ENCODE results near the gene STK24.

STK24 gene

DNA sequence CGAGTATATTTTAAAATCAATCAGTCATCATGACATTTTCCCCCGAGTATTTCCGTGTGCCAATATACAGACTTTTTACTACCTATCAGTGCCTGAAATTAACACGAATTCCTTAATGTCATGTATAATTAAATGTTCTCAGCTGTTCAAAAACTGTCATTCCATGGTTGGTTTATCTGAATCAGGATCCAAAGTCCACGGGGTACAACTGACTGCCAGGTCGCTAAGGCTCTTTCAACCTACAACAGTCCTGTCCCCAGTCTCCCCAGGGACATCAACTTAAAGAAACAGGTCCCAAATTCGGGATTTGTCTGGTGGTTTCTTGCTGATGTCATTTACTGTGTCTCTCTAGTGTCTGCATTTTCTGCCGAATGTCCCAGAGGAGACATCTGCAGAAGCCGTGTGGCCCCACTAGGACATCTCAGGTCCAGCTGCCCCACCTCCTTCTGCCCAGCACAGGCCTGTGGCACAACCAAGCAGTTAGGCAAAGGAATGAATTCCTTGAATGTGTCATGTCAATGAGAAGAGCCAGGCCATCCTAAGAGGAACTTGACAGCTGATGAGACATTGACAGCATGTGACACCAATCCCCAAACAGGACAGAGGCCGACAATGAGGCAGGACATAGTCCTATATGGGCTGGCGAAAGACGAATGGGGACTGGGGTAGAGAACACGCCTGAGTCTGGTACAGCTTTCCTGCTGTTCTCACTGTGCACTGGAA, 109.5 kb downstream of the STK24 start:
- DNase-seq = no peak

DNA sequence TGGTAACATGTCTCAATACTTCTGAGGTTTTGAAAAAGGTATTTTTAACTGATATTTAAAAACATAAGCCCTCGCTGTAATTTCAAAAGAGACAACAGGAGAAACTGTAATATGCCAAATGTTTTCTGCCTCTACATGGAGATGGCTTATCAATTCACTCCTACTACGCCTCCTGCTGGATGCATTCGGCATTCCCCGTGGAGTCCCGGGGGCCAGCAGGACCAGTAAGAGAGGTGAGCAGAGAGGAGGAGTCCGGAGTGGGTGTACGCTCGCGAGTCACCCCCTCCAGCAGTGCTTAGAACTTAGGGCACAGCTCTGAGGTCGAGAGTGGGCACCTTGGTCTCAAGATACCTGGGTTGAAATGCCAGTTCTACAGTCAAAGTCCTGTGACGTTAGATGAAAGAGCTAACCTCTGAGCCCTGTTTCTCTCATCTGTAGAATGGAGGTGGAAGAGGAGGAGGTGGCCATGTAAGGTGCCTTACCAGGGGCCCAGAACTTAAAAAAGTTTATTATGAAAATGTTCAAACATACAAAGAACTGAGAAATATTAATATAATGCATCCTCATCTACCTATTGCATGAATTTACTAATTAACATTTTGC, 110.2 kb downstream of the STK24 start:
- peak; percentile 70 for DNase-seq

DNA sequence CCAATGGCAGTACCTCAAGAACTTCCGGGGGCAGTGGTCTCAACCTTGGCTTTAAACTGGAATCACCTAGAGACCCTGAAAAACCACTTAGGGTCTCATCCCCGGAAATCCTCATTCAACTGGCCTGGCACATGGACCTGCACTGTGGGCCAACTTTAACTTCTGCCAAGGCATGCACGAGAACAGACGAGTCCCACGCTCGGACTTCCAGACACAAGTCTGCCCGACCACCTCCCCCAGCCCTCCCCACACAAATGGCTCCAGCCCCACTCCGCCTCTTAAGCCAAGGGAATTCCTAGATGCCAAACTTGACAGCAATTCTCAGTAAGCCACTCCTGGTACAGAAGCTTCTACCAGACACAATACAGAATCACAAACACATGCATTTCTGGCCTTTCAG, 114.0 kb downstream of the STK24 start:
- DNase-seq = no peak

DNA sequence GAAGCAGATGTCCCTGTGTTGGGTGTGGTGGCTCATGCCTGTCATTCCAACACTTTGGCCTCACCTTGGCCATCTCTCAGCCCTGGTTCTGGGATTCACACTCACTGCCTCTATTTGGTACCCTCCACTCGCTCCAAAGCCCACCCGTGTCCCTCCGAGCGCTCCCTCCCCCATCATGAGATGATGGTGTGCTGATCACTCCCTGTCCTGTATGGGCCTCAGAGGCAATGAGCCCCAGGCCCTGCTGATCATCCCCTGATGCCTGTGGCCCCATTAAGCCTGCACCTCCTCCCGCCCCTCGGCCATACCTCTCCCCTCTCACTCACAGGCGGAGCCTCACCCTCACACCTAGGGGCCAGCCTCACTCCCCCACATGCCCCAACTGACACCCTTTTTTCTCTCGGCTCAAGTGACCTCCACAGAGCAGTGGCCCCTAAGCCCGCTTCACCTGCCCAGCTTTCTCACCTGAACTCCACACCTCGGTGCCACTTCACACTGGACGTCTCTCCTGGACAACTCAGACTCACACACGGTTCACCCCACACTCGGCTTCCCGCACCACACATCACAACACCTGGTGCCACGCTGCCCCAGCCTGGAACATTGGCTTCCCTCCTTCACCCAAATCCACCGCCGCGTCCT, 114.5 kb downstream of the STK24 start:
- no peak for DNase-seq

DNA sequence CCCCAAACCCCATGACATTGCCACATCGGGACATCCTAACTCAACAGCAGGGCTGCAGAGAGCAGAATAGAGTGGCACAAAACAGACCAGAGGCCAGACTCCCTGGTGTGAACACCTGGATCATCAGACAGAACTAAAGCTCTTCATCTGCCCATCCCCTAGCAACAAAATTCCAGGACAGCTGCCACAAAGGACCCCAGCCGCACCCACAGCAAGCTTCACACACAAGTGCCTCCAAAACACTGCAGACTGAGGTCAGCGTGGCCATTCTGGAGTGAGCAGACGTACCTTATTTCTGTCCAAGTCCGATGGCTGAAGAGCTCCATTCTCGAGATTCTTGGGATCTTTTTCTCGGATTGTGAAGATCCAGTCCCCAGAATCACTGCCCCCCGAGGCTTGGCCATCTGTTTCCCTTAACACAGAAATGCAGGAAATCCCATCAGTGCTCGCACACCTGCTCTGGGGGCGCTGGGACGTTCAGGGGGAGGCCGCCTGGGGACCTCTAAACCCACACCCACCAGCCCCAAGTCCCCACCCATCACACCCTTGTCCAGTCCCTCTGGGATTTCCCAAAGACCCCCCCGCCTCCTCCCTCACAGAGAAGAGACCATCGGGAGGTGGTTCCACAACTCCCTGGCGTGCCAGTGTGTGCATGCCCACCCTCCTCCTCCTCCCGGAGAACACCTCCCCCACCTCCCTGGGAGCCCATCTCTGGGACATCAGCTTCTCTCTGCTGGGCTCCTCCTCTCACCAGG, 115.2 kb downstream of the STK24 start:
- DNase-seq = no peak

DNA sequence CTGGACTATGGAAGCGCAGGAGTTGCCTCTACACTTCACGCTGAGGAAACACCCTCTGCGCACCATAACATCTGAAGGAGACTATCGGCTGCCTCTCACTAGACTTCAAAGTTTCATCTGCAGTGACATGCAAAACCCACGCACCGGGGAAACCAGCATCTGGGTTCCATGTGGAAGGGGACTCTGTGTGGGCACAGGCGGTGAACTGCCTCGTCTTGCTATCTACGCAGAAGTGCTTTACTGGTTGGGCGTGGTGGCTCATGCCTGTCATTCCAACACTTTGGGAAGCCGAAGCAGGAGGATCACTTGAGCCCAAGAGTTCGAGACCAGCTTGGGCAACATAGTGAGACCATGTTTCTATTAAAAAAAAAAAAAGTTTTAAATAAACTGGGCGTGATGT, 116.4 kb downstream of the STK24 start:
- no peak for DNase-seq

DNA sequence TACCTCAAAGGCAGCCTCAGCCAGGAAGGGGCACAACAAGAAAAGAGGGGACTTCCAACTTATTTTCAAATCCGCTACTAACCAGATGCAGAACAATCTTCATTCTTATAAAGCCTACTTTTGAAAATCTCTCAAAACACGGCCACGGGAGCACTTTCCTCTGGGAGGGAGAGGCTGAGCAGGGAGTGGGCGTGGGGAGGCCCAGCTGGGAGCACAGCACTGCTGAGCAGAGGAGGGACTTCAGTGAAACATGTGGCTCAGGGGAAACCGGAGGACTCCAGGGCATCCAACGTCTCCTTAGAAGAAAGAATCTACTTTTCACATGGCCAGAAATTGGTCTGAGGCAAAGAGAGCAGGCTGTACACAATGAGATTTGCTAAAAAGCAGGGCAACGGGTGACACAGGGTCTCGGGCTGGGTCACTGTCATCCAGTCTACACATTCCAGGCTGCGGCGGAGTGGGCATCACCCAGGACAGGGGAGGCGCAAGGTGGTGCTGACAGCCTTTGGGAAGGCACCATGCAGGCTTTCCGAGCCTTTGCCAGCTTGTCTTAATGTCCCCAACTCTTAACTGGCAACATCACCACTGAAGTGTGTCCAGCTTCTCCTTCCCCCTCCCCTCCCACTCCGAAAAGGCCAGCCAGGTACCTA, 117.1 kb downstream of the STK24 start:
- no peak for DNase-seq

DNA sequence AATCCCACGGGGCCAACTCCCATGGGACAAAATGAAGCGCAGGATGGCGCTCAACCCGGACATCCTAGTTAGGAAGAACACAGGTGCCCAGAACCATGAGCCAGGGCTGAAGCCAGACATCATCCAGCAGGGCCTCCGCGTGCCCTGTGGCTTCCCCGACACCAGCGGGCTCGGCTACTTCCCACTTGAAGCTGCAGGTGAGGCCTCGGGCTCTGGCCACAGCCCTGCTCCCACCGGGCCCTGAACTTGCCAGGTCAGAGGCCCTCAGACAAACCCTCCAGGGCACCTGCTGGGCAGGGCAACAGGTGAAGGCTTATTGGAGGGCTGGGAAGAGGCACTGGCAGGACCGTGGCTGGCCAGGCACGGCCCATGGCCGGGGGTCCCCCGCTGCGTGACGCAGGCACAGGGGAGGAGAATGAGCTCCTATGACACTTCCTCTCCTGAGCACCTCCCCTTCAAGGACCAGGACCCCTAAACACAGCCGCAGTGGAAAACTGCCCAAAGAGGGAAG, 117.7 kb downstream of the STK24 start:
- no peak for DNase-seq

DNA sequence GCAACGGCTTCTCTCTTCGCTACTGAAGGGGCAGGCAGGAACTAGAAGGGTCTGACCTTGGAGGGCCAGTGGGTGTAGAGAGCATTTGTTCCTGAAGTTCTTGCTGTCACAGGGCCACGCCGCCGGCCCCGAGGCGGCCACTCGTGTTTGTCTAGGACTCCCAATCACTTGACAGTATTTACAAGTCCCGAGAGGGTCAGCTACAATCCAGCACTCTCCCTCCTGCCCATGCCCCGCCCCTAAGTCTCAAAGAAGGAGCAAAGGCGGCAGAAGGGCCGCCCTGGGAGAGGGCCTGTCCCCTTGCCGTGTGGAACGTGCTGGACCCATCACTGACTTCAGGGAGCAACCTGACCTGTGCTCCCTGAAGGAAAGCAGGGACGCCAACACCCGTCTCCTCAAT, 118.5 kb downstream of the STK24 start:
- DNase-seq = no peak

DNA sequence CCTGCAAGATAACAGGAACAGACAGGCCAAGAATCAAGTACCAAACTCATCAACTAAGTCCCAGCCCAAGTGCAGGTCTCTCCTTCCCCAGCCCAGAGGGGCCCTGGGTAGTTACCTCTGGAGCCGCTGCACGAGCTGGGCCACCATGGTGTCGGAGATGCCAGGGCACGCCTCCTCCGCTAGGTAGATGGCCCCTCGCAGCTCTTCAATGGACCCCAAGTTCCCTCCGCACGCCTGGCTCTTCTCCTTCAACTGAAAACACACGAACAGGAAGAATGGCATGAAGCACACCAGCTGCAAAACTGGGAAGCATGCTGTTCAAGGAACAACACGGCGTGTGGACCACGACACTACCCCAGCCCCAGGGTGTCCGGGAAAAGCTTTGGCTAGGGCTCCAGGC, 119.9 kb downstream of the STK24 start:
- DNase-seq = no peak

DNA sequence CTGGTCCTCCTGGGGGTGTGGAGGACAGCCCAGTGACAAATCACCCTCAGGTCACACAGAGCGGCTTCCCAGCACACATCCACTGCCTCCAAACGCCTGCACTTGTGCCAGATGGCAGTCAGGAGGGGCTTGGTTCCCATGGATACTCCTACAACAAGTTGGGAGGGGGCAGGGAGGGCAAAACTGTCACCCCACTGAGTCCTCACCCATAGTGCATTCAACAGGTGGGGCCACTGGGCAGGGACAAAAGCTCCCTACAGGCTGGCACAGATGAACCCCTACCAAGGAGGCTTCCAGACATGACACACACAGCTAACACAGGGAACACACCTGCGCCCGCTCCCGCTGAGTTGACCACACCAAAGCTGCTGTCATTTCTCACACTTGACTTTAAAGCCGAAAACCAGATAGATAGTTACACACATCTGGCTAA, 120.5 kb downstream of the STK24 start:
- DNase-seq = no peak

DNA sequence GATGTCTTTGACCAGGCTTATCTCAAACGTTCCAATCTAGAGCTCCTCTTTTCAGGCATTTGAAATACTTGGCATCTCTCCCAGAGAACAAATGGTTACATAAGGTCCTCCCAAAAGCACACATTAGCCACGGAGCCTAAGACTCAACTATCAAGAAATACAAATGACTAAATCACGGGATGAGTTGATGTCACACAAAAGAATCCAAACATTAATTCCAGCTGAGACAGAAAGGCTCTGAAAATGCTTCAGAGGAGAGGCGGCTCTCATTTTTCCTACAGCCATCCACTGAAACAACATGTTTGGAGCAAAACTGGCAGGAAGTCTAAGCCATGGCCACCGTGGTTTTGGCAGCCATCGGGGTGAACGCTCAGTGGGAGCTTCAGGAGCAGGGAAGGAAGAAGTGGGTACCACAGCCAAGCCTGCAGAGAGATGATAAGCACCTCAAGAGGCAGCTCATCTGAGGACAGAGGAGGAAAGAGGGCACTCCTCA, 122.5 kb downstream of the STK24 start:
- no peak for DNase-seq

DNA sequence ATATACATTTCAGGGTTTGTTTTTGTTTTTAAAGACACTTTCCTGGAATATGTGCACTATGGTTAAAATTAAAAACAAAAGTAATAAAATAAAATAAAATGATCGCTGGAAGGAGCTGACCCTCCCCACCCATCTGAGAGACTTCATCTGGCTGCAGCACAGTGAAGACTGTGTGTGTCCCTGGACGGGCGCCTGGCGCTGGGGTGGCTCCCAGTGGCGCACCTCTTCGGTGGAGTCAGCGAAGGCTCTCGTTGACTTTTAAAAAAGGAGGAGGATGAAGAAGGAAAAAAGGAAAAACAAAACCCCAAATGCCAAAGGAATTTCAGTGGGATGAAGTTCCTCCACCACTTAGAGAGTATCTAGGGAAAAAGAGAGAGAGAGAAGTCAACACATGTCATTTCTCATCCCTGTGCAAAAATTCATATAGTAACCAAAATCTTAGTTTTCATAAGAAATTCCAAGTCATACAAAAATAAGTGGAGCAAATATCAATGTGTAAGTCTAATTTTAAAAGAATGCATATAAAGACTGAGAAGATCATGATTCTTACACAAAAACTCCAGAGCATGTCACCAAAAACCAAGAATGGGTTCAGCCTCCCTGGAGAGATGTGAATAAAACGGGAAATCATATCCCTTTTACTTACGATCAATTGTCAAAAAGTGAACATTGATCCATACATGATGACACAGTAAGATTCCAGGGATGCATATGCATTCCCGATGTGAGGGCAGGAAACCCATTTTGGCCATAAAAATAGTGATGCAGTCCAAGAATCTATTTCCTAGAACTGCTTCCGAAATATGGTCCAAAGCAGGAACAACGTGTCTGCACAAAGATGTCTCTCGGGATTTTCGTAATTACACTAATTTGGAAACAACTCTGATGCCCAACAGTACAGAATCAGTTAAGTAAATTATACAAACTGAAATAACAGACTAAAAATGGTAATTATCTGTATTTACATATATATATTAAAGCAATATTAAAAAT, 123.8 kb downstream of the STK24 start:
- no peak for DNase-seq

DNA sequence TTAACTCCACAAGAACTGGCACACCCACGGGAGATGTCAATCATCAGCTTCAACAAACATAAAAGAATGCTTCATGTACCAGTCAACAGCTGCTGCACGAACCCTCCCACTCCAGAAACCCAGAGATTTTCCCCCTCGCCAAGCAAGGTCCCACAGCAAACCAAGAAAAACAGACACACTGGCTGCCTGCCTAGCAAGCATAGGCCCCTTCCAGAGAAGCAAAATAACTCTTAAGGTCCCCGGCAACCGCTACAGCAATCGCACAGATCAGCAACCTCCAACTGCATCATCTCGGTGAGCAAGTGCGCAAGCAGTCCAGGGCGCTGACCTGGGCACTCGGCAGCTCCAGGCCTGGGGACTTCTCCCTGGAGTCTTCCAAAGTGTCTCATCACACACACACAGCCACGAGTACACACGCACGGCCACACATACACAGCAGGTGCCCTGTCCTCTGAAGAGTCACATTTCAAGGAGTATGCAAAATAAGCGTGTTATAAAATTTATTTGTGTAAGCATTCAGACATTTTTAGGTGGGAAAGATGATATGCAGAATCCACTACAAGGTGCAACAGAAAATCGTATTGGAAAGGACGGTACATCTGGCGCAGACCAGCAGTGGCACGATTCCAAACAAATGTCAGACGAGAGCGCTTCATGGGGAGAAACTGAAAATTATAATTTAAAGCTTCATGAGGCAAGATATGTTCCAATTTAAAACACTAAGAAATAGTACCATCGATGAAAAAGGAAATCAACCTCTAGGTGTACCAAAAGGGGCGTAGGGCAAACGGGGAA, 125.0 kb downstream of the STK24 start:
- no peak for DNase-seq

DNA sequence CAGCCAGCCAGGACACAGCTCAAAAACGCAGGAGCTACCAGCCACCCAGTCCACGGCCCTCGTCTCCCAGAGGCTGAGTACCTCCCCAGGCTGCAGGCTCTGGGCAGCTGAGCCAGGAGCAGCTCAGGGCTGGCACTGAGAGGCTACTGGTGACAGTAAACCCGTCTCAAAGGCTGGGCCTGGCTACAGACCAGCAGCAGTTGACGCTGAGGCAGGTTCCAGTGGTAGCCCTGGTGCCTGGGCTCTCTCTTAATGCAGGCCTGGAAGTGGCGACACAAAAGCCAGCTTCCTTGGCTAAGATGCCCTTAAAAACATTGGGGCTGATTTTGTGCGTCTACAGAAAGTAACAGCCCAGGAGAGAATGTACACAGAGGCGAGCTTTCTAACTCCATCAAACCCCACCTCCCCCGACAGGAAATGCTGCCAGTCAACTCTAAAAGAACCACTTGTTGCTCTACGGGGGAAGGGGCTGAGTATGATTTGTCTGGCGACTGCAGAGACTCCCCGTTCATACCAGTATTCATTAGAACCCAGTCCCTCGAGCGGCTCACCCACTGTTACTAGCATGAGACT, 126.3 kb downstream of the STK24 start:
- no peak for DNase-seq

DNA sequence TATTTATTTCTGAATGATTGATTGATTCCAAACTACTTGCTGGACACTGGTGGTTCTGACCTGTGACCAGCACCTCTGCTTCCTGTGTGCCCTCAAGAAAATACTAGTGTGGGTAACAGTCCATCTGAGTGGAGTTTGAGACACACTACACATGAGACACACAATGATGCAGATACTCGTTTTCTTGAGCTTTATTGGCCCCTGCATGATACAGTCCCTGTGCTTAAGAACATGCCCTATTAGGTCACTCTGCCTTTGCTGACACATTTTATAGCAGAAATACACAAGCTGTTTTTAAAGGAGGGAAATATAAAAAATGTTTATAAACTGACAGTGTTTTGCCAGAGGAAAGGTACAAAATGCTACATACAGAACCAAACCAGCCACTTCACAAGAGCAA, 126.9 kb downstream of the STK24 start:
- DNase-seq = no peak

DNA sequence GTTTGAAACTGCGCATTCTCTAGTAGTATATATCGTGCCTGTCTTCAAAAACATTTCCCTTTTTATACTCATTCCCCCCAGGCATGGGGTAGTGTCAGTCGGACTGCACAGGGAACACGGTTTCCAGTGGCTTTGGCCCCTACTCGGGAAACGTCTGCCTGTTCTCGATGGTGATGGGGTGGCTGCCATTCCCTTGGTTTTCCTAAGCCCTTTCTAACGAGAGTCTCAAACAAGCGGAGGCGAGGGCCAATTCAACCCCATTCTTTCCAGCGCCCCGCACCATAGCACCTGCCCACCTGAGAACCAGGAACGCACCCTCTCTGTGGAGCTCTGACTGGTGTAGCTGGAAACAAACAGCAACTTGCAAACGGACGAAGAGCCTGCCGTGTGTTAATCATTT, 127.6 kb downstream of the STK24 start:
- DNase-seq = no peak

DNA sequence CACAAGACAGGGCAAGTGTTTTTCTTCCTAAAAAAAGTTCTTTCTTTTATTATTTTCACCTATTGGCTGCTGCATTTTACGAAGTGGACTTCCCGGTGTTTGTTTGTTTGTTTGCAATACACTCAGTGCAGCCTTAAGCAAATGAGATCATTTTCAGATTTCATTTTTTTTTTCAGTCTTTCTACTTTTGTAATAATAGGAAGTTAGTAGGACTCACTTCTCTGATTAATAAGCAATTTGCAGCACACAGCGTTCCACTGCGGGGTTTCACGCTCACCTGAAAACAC, 128.3 kb downstream of the STK24 start:
- DNase-seq = no peak

DNA sequence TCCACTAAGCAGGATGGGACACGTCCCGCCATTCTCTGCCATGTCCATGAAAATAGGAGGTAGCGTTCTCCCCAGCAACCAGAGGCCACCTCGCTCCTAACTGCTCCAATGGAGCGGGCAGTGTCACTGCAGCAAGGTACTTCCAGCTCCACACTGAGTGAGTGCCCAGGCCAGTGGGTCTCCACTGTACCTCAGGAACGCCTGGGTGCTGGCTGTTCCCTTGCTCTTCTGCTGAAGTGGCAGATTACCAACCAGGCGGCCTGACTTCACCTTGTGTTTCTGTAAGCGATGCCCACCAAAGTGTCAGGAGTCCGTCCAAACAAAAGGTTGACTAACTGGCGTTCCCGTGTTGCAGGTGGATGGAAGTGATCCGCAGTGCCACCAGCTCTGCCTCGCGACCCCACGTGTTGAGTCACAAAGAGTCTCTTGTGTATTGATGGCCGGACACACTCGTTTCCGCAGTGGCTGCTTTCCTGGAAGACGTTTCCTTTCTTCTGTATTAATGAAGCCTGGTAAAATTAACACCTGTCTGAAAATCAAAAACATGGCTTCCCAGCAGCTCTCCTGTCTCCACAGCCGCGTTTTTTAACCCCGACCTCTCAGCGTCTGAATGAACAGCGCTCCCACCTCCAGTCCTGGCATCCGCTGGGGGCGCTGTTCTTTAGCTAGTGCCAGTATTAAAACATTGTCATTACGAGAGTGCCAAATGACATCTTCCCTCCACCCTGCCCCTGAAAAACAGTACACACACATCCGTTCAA, 128.8 kb downstream of the STK24 start:
- DNase-seq = peak; percentile 52

DNA sequence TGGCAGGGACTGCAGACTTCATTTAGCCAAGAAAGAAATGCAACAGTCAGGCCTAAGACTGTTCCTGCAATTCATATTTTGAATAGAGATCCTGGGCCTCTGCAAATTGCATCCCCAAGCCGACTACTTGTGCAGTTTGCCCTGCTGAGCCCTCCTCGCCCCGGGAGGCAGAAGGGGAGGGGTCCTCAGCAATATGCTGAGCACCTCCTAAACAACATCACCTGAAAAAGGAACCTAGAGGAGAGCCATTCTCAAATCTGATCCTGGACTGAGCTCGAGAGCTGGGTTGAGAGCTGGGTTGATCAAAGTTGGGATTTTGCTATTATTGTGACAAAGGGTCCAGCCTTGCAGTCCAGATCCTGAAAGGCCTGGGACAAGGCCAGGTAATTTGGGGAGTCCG, 129.8 kb downstream of the STK24 start:
- DNase-seq = no peak
